GM13976 (cell line): ENCODE measurements around the gene CDK17.

Experiments used
- DNase-seq: peaks from one replicate; pipeline ENCODE4 v3.0.0; 2012; ENCODE audit warnings: low spot score
- in situ Hi-C: fragments of 300-500 bp; cut with MboI; formaldehyde crosslinking; loops from one replicate; pipeline ENCODE4 v1.12.0; 2022; ENCODE audit warnings: low sequenced_read_pairs, mixed read lengths, inconsistent platforms; ENCODE audit not compliant: unreplicated experiment
- TF ChIP-seq, protein P1 (sequence below): IDR thresholded peaks from 2 replicates; pipeline ENCODE4 v1.5.1; 2012; ENCODE audit warnings: borderline replicate concordance, mild to moderate bottlenecking; ENCODE audit not compliant: insufficient read depth; ENCODE audit errors: extremely low read depth, missing control alignments, control extremely low read depth

The CDK17 gene

DNA sequence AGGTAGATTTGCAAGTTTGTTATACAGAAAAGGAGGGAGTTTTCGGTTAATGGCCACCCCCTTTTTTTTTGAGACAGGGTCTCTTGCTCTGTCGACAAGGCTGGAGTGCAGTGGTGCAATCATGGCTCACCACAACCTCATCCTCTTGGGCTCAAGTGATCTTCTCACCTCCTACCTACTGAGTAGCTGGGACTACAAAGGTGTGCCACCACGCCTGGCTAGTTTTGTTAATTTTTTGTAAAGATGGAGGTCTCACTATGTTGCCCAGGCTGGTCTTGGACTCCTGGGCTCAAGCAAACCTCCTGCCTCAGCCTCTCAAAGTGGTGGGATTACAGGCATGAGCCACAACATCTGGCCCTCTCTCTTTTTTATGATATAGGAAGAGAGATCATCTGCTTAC, 94.6 kb downstream of the CDK17 start:
- in situ Hi-C loops, result no loop called here

DNA sequence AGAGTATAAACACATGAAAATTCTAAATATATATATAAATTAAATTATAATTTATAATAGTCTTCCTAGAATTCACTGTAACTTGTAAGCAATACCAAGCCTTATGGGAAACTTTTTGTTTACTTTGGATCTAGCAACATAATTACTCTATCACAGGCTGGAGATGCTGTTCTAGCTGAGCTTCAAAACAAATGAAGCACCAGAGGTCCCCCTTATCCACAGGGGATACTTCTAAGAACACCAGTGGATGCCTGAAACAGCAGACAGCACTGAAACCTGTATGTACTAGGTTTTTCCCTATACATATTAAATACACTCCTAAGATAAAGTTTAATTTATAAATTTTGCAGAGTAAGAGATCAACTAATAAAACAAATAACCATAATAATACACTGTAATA, 96.6 kb downstream of the CDK17 start:
- in situ Hi-C loops, result no loop called here
- DNase-seq, result no peak
- TF ChIP-seq, protein P1, sequence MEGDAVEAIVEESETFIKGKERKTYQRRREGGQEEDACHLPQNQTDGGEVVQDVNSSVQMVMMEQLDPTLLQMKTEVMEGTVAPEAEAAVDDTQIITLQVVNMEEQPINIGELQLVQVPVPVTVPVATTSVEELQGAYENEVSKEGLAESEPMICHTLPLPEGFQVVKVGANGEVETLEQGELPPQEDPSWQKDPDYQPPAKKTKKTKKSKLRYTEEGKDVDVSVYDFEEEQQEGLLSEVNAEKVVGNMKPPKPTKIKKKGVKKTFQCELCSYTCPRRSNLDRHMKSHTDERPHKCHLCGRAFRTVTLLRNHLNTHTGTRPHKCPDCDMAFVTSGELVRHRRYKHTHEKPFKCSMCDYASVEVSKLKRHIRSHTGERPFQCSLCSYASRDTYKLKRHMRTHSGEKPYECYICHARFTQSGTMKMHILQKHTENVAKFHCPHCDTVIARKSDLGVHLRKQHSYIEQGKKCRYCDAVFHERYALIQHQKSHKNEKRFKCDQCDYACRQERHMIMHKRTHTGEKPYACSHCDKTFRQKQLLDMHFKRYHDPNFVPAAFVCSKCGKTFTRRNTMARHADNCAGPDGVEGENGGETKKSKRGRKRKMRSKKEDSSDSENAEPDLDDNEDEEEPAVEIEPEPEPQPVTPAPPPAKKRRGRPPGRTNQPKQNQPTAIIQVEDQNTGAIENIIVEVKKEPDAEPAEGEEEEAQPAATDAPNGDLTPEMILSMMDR, result no peak

More for the DNA sequence above, 94.6 kb downstream of the CDK17 start:
- DNase-seq, result no peak
- TF ChIP-seq, protein P1, result no peak

DNA sequence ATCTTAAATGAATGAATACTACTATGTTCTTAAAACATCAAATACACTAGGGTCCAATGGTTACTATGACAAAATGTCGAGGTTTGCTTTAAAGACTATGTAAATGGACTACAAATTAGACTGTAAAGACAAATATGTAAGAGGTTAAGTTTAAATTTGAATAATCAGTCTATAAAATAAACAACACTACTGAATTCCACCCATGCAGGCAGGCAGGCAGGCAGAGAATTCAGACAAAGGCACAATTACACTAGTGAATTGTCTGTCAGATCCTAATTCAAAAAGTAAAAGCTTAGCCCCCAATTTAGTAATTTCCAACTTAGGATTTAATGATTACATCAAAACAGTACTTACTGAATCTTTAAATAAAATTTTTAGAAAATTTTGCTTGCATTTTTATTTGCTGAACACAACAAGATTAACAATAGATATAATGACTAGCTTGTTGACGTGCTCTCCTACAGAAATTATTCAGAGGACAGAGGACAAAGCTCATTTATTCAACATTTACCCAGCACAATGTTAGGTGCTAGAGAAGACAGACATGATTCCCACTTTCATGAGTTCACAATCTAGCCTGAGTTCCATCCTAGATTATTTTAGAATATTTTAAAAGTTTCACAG, 97.4 kb downstream of the CDK17 start:
- in situ Hi-C loops, result no loop called here
- no peak for DNase-seq
- TF ChIP-seq, protein P1, result no peak

DNA sequence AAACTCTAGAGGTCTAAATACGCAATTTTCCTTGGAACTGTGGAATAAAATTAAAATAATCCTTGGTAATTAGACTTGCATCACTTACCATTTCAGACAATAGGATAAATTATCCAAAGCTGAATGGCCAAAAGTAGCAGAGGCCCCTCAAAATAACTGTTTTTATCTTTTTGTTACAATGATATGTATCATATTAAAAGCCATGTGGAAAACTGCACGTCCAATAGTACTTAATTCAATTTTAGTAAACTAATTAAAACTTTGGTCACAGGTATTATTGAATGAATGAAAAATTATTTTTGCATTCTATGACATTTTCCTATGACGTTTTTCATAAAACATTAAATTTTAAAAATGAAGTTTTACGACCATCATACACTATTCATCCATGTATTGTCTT, 98.5 kb downstream of the CDK17 start:
- in situ Hi-C loops, result no loop called here
- DNase-seq, result no peak
- TF ChIP-seq, protein P1, result no peak

DNA sequence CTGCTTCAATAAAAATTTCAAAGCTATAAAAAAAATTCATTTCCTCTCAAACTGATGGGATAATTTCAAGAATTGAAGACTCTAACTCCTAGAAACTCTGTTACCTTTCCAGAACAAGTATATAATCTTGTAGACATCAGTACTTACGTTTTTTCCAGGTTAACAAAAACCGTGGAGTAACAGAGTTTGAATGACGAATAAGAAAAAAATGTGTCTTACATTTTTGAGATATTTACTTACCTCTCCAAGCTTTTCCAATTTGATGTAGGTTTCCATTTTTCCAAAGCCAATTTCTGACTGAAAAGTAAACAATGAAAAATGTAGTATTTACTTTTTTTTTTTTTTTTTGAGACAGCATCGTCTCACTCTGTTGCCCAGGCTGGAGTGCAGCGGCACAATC, 100.2 kb downstream of the CDK17 start:
- DNase-seq, result no peak
- in situ Hi-C loops, result no loop called here
- TF ChIP-seq, protein P1, result no peak

DNA sequence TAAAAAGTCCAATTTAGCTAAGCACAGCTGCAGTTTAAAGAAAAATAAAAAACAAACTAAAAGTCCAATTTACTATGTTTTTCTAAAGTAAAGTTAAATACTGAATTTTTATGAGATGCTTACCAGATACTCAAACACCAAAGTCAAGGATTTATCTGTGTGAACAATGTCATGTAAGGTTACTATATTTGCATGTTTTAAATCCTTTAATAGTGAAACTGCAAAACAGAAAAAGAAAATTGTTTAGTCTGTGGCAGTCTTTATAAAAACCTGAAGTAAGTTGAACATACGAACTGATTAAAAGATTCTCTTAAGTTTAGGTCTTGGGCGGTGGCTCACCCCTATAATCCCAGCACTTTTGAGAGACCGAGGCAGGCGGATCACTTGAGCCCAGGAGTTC, 102.7 kb downstream of the CDK17 start:
- in situ Hi-C loops, result no loop called here
- no peak for DNase-seq
- TF ChIP-seq, protein P1, result no peak
